Measurements from ENCODE around the gene NBAS. TPM values are rescaled to one million over a fixed set of nuclear protein-coding genes. Genes with fewer than 3 reads are reported as not detected.

The NBAS gene
- total and polyA plus RNA-seq, 10 of the 15 experiments (the other 5 are each of a cell fraction or from before 2014, with no cell fraction given): 4.3 to 32.7 (median 20.8) TPM

DNA sequence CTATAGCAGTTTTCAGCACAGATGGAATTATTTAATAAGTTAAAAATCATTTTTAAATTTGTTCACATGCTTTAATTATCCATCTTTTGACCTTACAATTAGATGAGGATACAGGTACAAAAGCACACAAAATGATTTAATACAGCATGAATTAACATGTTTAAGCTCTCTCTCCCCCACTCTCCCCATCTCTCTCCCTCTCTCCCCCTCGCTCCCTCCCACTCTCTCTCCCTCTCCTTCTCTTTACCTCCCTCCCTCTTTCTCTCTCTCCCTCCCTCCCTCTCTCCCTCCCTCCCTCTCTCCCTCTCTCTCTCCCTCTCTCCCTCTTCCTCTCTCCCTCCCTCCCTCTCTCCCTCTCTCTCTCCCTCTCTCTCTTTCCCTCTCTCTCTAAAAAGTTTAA lies 7.6 kb downstream of the NBAS start (continued):
- no peak for TF ChIP-seq BCL11A (IDR thresholded peaks at IDR 0.05; ENCODE audit: low read depth, low read length)
- TF ChIP-seq, protein P1, sequence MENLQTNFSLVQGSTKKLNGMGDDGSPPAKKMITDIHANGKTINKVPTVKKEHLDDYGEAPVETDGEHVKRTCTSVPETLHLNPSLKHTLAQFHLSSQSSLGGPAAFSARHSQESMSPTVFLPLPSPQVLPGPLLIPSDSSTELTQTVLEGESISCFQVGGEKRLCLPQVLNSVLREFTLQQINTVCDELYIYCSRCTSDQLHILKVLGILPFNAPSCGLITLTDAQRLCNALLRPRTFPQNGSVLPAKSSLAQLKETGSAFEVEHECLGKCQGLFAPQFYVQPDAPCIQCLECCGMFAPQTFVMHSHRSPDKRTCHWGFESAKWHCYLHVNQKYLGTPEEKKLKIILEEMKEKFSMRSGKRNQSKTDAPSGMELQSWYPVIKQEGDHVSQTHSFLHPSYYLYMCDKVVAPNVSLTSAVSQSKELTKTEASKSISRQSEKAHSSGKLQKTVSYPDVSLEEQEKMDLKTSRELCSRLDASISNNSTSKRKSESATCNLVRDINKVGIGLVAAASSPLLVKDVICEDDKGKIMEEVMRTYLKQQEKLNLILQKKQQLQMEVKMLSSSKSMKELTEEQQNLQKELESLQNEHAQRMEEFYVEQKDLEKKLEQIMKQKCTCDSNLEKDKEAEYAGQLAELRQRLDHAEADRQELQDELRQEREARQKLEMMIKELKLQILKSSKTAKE (IDR thresholded peaks at IDR 0.05; ENCODE audit: low read depth, poor library complexity, severe bottlenecking): no peak
- TF ChIP-seq RELA (IDR thresholded peaks at IDR 0.05; ENCODE audit: borderline replicate concordance, partially characterized antibody): no peak

DNA sequence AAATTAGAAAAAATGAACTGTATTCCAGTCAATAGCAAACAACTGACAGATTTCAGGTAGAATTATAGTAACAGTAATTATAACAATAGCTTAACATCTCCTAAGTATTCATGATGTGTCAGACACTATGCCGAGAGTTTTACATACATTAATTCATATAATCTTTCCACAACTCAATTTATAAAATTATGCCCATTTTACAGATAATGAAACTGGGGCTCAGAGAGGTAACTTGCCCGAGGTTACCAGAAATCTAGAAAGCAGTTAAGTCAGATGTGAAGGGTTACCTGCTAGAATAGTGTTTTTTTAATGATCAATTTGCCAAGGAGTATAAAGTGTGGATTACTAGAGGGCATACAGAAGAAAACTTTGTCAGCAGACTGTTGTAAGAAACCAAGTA lies 12.2 kb downstream of the NBAS start:
- H3K4me2 ChIP-seq (ENCODE audit: control insufficient read depth, insufficient read depth): no peak overlapping the region
- H3K36me3 ChIP-seq (ENCODE audit: control insufficient read depth in 2 of 2, insufficient read depth in 2 of 2, low read length in 1 of 2): no peaks in the 10 kb centered on the region; a peak in 2 of 4 replicates
- H2AFZ ChIP-seq (ENCODE audit: control insufficient read depth, low read depth, low read length): no peak overlapping the region
- POLR2A ChIA-PET: no interaction called here
- RAD21 ChIA-PET (ENCODE audit: unreplicated experiment): no interaction called here
- SMC1A ChIA-PET (ENCODE audit: uncharacterized antibody, unreplicated experiment): interaction anchor here (0.8 kb wide), 1 partner anchor 10 kb away, joined by 3 read pairs; no protein-coding TSS in a partner anchor
- H3K4me1 ChIP-seq (ENCODE audit: control insufficient read depth, insufficient read depth, low read length): no peaks in the 10 kb centered on the region
- no peak for ATAC-seq
- no peak for FAIRE-seq
- H4K20me1 ChIP-seq (ENCODE audit: control insufficient read depth, insufficient read depth): no peaks in the 10 kb centered on the region
- intact Hi-C loops (cut with micrococcal nuclease; ENCODE audit: unreplicated experiment): no loop called here
- H3K27ac ChIP-seq (ENCODE audit: control insufficient read depth, insufficient read depth): no peak overlapping the region
- DNase-seq (ENCODE audit: low read depth, low spot score): no peak
- H3K79me2 ChIP-seq (ENCODE audit: control insufficient read depth, insufficient read depth, low read length): no peaks in the 10 kb centered on the region
- no peak for TF ChIP-seq NBN (IDR thresholded peaks at IDR 0.05)
- TF ChIP-seq RFX5 (IDR thresholded peaks at IDR 0.05; ENCODE audit: low read depth, low read length): no peak
- TF ChIP-seq TARDBP (IDR thresholded peaks at IDR 0.05; ENCODE audit: borderline replicate concordance): no peak
- TF ChIP-seq CREB1 (IDR thresholded peaks at IDR 0.05; ENCODE audit: low read depth): no peak
- no peak for TF ChIP-seq NRF1 (conservative IDR thresholded peaks at IDR 0.05; ENCODE audit: low read depth, low read length)
- no peak for TF ChIP-seq NFYA (IDR thresholded peaks at IDR 0.05; ENCODE audit: borderline replicate concordance, low read depth, low read length)
- TF ChIP-seq, protein P2, sequence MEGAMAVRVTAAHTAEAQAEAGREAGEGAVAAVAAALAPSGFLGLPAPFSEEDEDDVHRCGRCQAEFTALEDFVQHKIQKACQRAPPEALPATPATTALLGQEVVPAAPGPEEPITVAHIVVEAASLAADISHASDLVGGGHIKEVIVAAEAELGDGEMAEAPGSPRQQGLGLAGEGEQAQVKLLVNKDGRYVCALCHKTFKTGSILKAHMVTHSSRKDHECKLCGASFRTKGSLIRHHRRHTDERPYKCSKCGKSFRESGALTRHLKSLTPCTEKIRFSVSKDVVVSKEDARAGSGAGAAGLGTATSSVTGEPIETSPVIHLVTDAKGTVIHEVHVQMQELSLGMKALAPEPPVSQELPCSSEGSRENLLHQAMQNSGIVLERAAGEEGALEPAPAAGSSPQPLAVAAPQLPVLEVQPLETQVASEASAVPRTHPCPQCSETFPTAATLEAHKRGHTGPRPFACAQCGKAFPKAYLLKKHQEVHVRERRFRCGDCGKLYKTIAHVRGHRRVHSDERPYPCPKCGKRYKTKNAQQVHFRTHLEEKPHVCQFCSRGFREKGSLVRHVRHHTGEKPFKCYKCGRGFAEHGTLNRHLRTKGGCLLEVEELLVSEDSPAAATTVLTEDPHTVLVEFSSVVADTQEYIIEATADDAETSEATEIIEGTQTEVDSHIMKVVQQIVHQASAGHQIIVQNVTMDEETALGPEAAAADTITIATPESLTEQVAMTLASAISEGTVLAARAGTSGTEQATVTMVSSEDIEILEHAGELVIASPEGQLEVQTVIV (IDR thresholded peaks at IDR 0.05; ENCODE audit: borderline replicate concordance, partially characterized antibody): no peak
- no peak overlapping the region for H3K9ac ChIP-seq (ENCODE audit: control insufficient read depth, insufficient read depth, low read length)
- no TSS peak for BruUV-seq (replicated peaks)
- H3K27me3 ChIP-seq (replicated peaks in 1 of 2; ENCODE audit: control insufficient read depth in 2 of 2, insufficient read depth in 2 of 2, low read length in 1 of 2): no peaks in the 10 kb centered on the region
- no peaks in the 10 kb centered on the region for H3K9me3 ChIP-seq (replicated peaks; ENCODE audit: control insufficient read depth, insufficient read depth, low read length)
- in situ Hi-C loops (cut with MboI): no loop called here
- no peak overlapping the region for H3K4me3 ChIP-seq
- whole genome bisulfite sequencing (ENCODE audit: insufficient coverage, insufficient replicate concordance, low lambda C conversion rate, missing lambda C conversion rate): 96% methylated on average over 2 of the region's 2 CpGs
- CTCF ChIA-PET: interaction anchor here (2.5 kb wide), 1 partner anchor 28 kb away, joined by 8 read pairs; no protein-coding TSS in a partner anchor

All from GM12878 (cell line).